ENCODE measurements around the gene SFTPD.

Gene SFTPD

GRCh38 chr10:79982861-79983260 lies 34.0 kb upstream of the SFTPD start:
- TF ChIP-seq CTCF (IDR thresholded peaks at IDR 0.05; ENCODE audit: low read depth, low read length), result no peak
- no peak overlapping the region for H3K4me3 ChIP-seq (ENCODE audit: low read depth, low read length)

GRCh38 chr10:79982362-79982800 lies 33.5 kb upstream of the SFTPD start:
- no peak overlapping the region; the same call in 1 of the 2 replicates for H3K4me3 ChIP-seq (ENCODE audit: low read depth, low read length)
- no peak for TF ChIP-seq CTCF (IDR thresholded peaks at IDR 0.05; ENCODE audit: low read depth, low read length)

- TF ChIP-seq CTCF (IDR thresholded peaks at IDR 0.05; ENCODE audit: low read depth, low read length), result no peak
- H3K4me3 ChIP-seq (ENCODE audit: low read depth, low read length), result peak overlapping the region; percentile 53
Observed at GRCh38 chr10:79981450-79982361, 32.8 kb upstream of the SFTPD start.

GRCh38 chr10:79980711-79981110 lies 31.8 kb upstream of the SFTPD start:
- H3K4me3 ChIP-seq (ENCODE audit: low read depth, low read length), result no peak overlapping the region
- TF ChIP-seq CTCF (IDR thresholded peaks at IDR 0.05; ENCODE audit: low read depth, low read length), result no peak

GRCh38 chr10:79979976-79980687 lies 31.2 kb upstream of the SFTPD start:
- no peak for TF ChIP-seq CTCF (IDR thresholded peaks at IDR 0.05; ENCODE audit: low read depth, low read length)
- no peak overlapping the region for H3K4me3 ChIP-seq (ENCODE audit: low read depth, low read length)

- H3K4me3 ChIP-seq (ENCODE audit: low read depth, low read length), result no peak overlapping the region
- no peak for TF ChIP-seq CTCF (IDR thresholded peaks at IDR 0.05; ENCODE audit: low read depth, low read length)
Observed at GRCh38 chr10:79979310-79979975, 30.5 kb upstream of the SFTPD start.

Measured in WI38 (cell line).